GM12878 (cell line): ENCODE measurements around the gene DLG2.

ENCODE experiments used
- CHD1 ChIP-seq: IDR thresholded peaks from 2 replicates; pipeline ENCODE4 v1.6.1; 2012; ENCODE audit warnings: low read depth, low read length, improper control_type of control experiment
- ZBTB4 ChIP-seq: fragments of 450-650 bp; formaldehyde crosslinking; IDR thresholded peaks from 2 replicates; pipeline ENCODE4 v1.4.0; 2022; ENCODE audit warnings: mild to moderate bottlenecking, moderate library complexity

- no peak for TF ChIP-seq CHD1
- no peak for TF ChIP-seq ZBTB4 (CRISPR knock-in tag)
Observed at GRCh38 chr11:83924795-83925542, 1702.2 kb downstream of the DLG2 start.
